Kidney (tissue), 14 donors: ENCODE results near the gene MSANTD1. TPM values are rescaled to one million over a fixed set of nuclear protein-coding genes. Genes with fewer than 3 reads are reported as not detected.
A peak's percentile ranks its signal among the peaks of the same experiment; 100 is the strongest.

ENCODE experiments used
- DNase-seq, 5 donors: peaks; one replicate each; pipeline ENCODE4 v3.0.0-alpha.2; 2013 to 2020
- FAIRE-seq: peaks from 2 replicates; lab custom pipeline; 2012; peaks lifted over from hg19 to GRCh38; lab: Jason Lieb, UNC
- H3K27ac ChIP-seq, 2 donors: one replicate each; pipeline ENCODE4 v1.7.0; 2013; ENCODE audit warnings: low read depth in 2 of 2, low read length in 2 of 2, inconsistent platforms in 1 of 2
- H3K27me3 ChIP-seq: one replicate; pipeline ENCODE4 v1.7.1; 2013; ENCODE audit warnings: low read length, inconsistent platforms; ENCODE audit not compliant: control insufficient read depth, insufficient read depth
- H3K36me3 ChIP-seq, 3 donors: one replicate each; pipeline versions ENCODE4 v1.7.0 to v1.7.1; 2013; ENCODE audit warnings: low read length in 3 of 3, control low read depth in 1 of 3, inconsistent platforms in 1 of 3; ENCODE audit not compliant: insufficient read depth in 3 of 3, control insufficient read depth in 2 of 3
- H3K4me1 ChIP-seq, 3 donors: one replicate each; pipeline versions ENCODE4 v1.7.0 to v1.7.1; 2013; ENCODE audit warnings: low read length in 3 of 3, inconsistent platforms in 1 of 3, low read depth in 1 of 3; ENCODE audit not compliant: control insufficient read depth in 2 of 3, insufficient read depth in 2 of 3
- H3K4me3 ChIP-seq, 3 donors: one replicate each; pipeline versions ENCODE4 v1.7.0 to v1.8.1; 2013; ENCODE audit warnings: low read length in 3 of 3, control low read depth in 1 of 3, inconsistent platforms in 1 of 3
- H3K9ac ChIP-seq, 3 donors: one replicate each; pipeline versions ENCODE4 v1.7.0 to v1.7.1; 2013; ENCODE audit warnings: low read length in 3 of 3, control low read depth in 1 of 3, inconsistent platforms in 1 of 3
- H3K9me3 ChIP-seq, 3 donors: one replicate each; pipeline versions ENCODE4 v1.7.0 to v1.7.1; 2013; ENCODE audit warnings: low read length in 3 of 3, control low read depth in 1 of 3, inconsistent platforms in 1 of 3; ENCODE audit not compliant: control insufficient read depth in 2 of 3, insufficient read depth in 1 of 3
- intact Hi-C: fragments of 100-400 bp; cut with DNase I; formaldehyde crosslinking; loops from one replicate; pipeline ENCODE4 v1.11.1; 2022
- polyA plus RNA-seq: library from polyadenylated mRNA; stranded (reverse); fragments of 350-450 nt; fragmentation: Illumina TruSeq; extraction: RNeasy Lipid Tissue Mini Kit (QIAGEN cat#74804); gene quantifications from one replicate; pipeline ENCODE4 v1.2.3, GENCODE V29; 2014; ENCODE audit warnings: low read depth, low replicate concordance; ENCODE audit not compliant: insufficient read depth
- total RNA-seq: library from RNA; stranded (reverse); fragmentation: NEBNext Ultra II Directional; extraction: Animal tissue kit (Norgen Biotek cat#: 25700); gene quantifications from one replicate; pipeline ENCODE4 v1.2.1, GENCODE V29; 2021
- TF ChIP-seq, protein P1 (sequence below): IDR thresholded peaks from 3 replicates; pipeline ENCODE4 v1.5.1; 2012; ENCODE audit warnings: mild to moderate bottlenecking, moderate library complexity, borderline replicate concordance; ENCODE audit not compliant: insufficient read depth; ENCODE audit errors: extremely low read depth
- donor health status: control.
- donor health status: control.
- donor health status: control.
- donor health status: control.
- donor health status: control.
- donor health status: DM: yes; HTN: yes; CAD: no.
- donor health status: Normal renal cell carcinoma (clear cell type).

MSANTD1 gene
- total and polyA plus RNA-seq, 2 donors from 2014 or later = 0.91 TPM; not detected in 1

DNA sequence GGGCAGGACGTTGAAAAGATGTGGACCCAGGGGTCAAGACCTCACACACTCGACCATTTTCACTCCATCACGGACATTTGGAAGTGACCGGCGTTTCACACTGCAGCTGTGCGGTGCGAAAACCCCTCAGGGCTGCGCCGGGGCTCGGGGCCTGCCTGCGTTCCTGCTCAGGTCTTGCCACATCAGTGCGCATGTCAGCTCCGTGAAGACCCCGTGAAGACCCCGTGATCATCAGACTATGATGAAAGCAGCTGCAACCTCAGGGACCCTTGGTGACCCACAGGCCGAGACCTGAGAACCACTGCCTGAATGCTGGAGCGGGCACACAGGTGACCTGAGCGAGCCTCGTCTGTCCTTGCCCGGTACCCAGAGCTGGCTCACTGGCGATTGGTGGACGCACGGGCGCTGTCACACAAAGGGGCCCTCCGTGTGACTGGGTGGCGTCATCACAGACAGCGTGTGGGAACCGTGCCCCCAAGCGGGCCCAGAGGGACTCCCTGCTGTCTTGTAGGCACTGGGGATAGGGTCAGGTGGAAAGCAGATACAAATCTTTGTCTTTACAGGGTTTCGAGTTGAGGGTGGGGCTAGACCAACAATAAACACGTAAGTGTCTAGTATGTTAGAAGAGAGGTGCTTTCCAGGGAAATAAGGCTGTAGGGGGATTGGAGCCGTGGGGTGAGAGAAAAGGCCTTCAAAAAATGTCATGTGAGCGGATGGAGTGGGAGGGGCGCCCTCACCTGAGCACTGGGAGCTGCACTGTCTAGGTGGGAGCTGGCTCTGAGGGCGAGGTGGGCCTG lies 12.7 kb downstream of the MSANTD1 start:
- DNase-seq = peak in 2 of 5 donors; percentile 21 to 55
- H3K27ac ChIP-seq = no peak overlapping the region

GRCh38 chr4:3262208-3263052 lies 13.5 kb downstream of the MSANTD1 start:
- FAIRE-seq = no peak
- no peaks in the 10 kb centered on the region for H3K36me3 ChIP-seq

More for the DNA sequence above, 12.7 kb downstream of the MSANTD1 start:
- Histone ChIP-seq H3K9ac (no peak overlapping the region), H3K36me3 (no peaks in the 10 kb centered on the region), H3K4me1 (no peaks in the 10 kb centered on the region), H3K9me3 (no peaks in the 10 kb centered on the region), H3K27me3 (no peaks in the 10 kb centered on the region), H3K4me3 (no peak overlapping the region)
- intact Hi-C loops = no loop called here
- FAIRE-seq = no peak
- TF ChIP-seq, protein P1, sequence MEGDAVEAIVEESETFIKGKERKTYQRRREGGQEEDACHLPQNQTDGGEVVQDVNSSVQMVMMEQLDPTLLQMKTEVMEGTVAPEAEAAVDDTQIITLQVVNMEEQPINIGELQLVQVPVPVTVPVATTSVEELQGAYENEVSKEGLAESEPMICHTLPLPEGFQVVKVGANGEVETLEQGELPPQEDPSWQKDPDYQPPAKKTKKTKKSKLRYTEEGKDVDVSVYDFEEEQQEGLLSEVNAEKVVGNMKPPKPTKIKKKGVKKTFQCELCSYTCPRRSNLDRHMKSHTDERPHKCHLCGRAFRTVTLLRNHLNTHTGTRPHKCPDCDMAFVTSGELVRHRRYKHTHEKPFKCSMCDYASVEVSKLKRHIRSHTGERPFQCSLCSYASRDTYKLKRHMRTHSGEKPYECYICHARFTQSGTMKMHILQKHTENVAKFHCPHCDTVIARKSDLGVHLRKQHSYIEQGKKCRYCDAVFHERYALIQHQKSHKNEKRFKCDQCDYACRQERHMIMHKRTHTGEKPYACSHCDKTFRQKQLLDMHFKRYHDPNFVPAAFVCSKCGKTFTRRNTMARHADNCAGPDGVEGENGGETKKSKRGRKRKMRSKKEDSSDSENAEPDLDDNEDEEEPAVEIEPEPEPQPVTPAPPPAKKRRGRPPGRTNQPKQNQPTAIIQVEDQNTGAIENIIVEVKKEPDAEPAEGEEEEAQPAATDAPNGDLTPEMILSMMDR = no peak

GRCh38 chr4:3263053-3263875 lies 14.3 kb downstream of the MSANTD1 start:
- DNase-seq = peak in 1 of 5 donors; percentile 39
- intact Hi-C loops = no loop called here
- no peak for FAIRE-seq

More at GRCh38 chr4:3262208-3263052, 13.5 kb downstream of the MSANTD1 start:
- intact Hi-C loops = no loop called here
- no peaks in the 10 kb centered on the region for H3K9me3 ChIP-seq
- no peaks in the 10 kb centered on the region for H3K27me3 ChIP-seq
- H3K4me1 ChIP-seq = no peaks in the 10 kb centered on the region
- TF ChIP-seq, protein P1 = no peak
- no peak overlapping the region for H3K4me3 ChIP-seq
- peak in 2 of 5 donors; percentile 20 to 52 for DNase-seq
- H3K27ac ChIP-seq = no peak overlapping the region
- H3K9ac ChIP-seq = no peak overlapping the region

More at GRCh38 chr4:3263053-3263875, 14.3 kb downstream of the MSANTD1 start:
- H3K4me3 ChIP-seq = no peak overlapping the region
- no peak overlapping the region for H3K27ac ChIP-seq
- no peaks in the 10 kb centered on the region for H3K9me3 ChIP-seq
- no peaks in the 10 kb centered on the region for H3K4me1 ChIP-seq
- no peaks in the 10 kb centered on the region for H3K36me3 ChIP-seq
- no peaks in the 10 kb centered on the region for H3K27me3 ChIP-seq
- TF ChIP-seq, protein P1 = no peak
- no peak overlapping the region for H3K9ac ChIP-seq
